Uterus (tissue), 4 donors: ENCODE data around the gene PRSS56. TPM values are rescaled to one million over a fixed set of nuclear protein-coding genes. Genes with fewer than 3 reads are reported as not detected.

Experiments
- DNase-seq, 2 donors: peaks; one replicate each; pipeline ENCODE4 v3.0.0-alpha.2; 2019 to 2020
- H3K27ac ChIP-seq, 2 donors: fragments of 200-600 bp; sonication (generic); 1 replicate in 1 of 2; 2 replicates in 1 of 2; pipeline ENCODE4 v1.5.1; 2016 to 2018
- H3K27me3 ChIP-seq, 2 donors: fragments of 200-600 bp; sonication (generic); one replicate each; pipeline ENCODE4 v1.5.1; 2018 to 2019; ENCODE audit warnings: control low read depth in 1 of 2
- H3K36me3 ChIP-seq, 2 donors: fragments of 200-600 bp; sonication (generic); one replicate each; pipeline ENCODE4 v1.5.1; 2019; ENCODE audit warnings: control low read depth in 1 of 2
- H3K4me1 ChIP-seq, 2 donors: fragments of 200-600 bp; sonication (generic); one replicate each; pipeline ENCODE4 v1.5.1; 2018 to 2019; ENCODE audit warnings: control low read depth in 1 of 2
- H3K4me3 ChIP-seq, 2 donors: fragments of 200-600 bp; sonication (generic); 1 replicate in 1 of 2; 2 replicates in 1 of 2; pipeline ENCODE4 v1.5.1; 2018 to 2019; ENCODE audit warnings: mild to moderate bottlenecking in 1 of 2
- H3K9me3 ChIP-seq, 2 donors: fragments of 200-600 bp; sonication (generic); one replicate each; pipeline ENCODE4 v1.5.1; 2019; ENCODE audit warnings: control low read depth in 1 of 2
- POLR2A ChIP-seq, 2 donors: fragments of 450-650 bp; IDR thresholded peaks; one replicate each; pipeline ENCODE4 v1.6.1; 2016; ENCODE audit warnings: antibody characterized with exemption in 2 of 2, mild to moderate bottlenecking in 1 of 2, moderate library complexity in 1 of 2
- intact Hi-C: fragments of 100-400 bp; cut with DNase I; formaldehyde crosslinking; loops from one replicate; pipeline ENCODE4 v1.15.1; 2023; ENCODE audit warnings: low total_unique reads
- total RNA-seq, 4 donors: library from RNA; depleted of rRNA in 3 of 4; stranded (reverse); fragments of >200 nt in 3 of 4; gene quantifications; one replicate each; pipeline versions ENCODE4 v1.1.0 to v1.2.4, GENCODE V29; 2014 to 2023
- TF ChIP-seq, protein P1 (sequence below), 4 experiments: fragments of 200-600 bp in 2 of 4; fragments of 450-650 bp in 2 of 4; sonication (generic) in 2 of 4; IDR thresholded peaks; one replicate each; pipeline ENCODE4 v1.5.1; 2016 to 2019; ENCODE audit warnings: antibody characterized with exemption in 4 of 4, mild to moderate bottlenecking in 2 of 4, moderate library complexity in 1 of 4
- donor health status: DM: yes; HTN: yes; CAD: no.

PRSS56 gene
- total RNA-seq, 4 donors from 2014 or later, result not detected

DNA sequence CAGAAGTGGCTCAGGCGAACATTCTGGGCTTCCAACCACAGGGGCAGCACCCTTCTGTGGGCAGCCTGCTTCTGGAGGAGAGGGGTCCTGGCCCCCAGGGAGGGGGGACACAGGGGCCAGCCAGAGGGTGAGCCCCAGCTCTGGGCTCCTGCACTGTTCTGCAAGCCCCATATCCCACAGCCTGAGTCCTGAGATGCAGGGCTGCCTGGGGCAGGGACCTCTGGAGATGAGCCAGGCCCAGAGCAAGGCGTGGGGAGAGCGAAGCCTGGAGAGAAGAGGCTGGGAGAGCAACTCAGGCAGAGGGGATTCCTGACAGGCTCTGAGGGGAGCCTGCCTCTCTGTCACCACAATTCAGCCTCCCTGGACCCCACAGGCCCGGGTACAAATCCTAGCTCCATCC lies 13.5 kb upstream of the PRSS56 start:
- H3K36me3 ChIP-seq, result no peaks in the 10 kb centered on the region
- TF ChIP-seq, protein P1, sequence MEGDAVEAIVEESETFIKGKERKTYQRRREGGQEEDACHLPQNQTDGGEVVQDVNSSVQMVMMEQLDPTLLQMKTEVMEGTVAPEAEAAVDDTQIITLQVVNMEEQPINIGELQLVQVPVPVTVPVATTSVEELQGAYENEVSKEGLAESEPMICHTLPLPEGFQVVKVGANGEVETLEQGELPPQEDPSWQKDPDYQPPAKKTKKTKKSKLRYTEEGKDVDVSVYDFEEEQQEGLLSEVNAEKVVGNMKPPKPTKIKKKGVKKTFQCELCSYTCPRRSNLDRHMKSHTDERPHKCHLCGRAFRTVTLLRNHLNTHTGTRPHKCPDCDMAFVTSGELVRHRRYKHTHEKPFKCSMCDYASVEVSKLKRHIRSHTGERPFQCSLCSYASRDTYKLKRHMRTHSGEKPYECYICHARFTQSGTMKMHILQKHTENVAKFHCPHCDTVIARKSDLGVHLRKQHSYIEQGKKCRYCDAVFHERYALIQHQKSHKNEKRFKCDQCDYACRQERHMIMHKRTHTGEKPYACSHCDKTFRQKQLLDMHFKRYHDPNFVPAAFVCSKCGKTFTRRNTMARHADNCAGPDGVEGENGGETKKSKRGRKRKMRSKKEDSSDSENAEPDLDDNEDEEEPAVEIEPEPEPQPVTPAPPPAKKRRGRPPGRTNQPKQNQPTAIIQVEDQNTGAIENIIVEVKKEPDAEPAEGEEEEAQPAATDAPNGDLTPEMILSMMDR (IDR thresholded peaks at IDR 0.05), result no peak
- no peak for TF ChIP-seq POLR2A (IDR thresholded peaks at IDR 0.05)
- no peak overlapping the region for H3K4me3 ChIP-seq
- peaks cover 0 to 3% of the 10 kb centered on the region in 2 donors for H3K4me1 ChIP-seq
- H3K27ac ChIP-seq, result no peak overlapping the region
- no peaks in the 10 kb centered on the region for H3K9me3 ChIP-seq
- no peak for DNase-seq
- no peaks in the 10 kb centered on the region for H3K27me3 ChIP-seq
- intact Hi-C loops, result no loop called here

DNA sequence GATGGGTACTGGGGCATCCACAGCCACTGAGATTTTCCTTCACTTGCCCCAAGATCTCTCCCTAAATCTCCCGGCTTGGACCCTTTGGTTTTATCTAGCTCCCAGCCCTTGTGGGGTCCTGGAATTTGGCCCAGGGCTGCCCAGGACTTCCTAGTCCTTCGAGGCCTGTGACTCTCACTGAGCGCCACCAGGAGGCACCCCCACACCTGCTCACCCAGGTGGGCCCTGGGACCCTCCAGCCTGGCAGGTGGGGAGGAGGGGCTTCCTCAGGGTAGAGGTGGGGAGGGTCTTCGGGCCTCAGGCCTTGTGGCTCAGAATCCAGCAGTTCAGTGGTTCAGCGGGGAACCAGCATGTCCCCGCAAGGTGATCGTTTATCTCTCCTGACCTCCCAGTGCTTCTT lies 11.9 kb upstream of the PRSS56 start:
- Histone ChIP-seq H3K27ac (no peak overlapping the region), H3K9me3 (no peaks in the 10 kb centered on the region), H3K36me3 (no peaks in the 10 kb centered on the region), H3K27me3 (no peaks in the 10 kb centered on the region), H3K4me3 (no peak overlapping the region), H3K4me1 (peaks cover 0 to 3% of the 10 kb centered on the region in 2 donors)
- intact Hi-C loops, result no loop called here
- TF ChIP-seq POLR2A (IDR thresholded peaks at IDR 0.05), result no peak
- TF ChIP-seq, protein P1 (IDR thresholded peaks at IDR 0.05), result no peak
- no peak for DNase-seq

DNA sequence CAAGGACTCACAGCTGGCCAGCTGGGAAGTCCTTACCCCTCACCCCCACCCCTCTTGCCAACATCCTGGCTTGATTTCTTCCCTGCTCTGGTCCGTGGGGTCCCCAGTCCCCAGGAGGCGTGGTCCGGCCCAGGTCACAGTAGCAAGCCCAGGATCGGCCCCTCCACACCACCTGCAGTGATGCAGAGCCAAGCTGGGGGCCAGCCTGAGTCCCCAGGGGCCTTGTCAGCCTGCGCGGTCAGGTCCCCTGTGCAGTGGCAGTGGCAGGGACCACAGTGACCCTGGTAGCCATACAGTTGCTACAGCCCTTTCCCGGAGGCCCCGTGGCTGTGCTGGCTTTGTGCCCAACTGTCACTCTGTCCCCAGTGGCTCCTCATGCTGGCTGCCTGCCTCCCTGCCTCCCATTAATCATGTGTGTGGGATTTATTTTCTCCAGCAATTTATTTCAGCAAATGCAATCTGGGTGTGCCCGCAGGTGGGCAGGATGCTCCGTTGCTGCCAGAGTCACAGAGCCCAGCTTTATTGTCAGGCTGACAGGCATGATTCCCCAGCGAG lies 8.8 kb upstream of the PRSS56 start:
- no peaks in the 10 kb centered on the region for H3K9me3 ChIP-seq
- DNase-seq, result no peak
- intact Hi-C loops, result no loop called here
- H3K27me3 ChIP-seq, result no peaks in the 10 kb centered on the region
- no peak overlapping the region for H3K27ac ChIP-seq
- H3K4me3 ChIP-seq, result no peak overlapping the region
- H3K4me1 ChIP-seq, result no peaks in the 10 kb centered on the region
- H3K36me3 ChIP-seq, result no peaks in the 10 kb centered on the region
- TF ChIP-seq, protein P1 (IDR thresholded peaks at IDR 0.05), result no peak
- no peak for TF ChIP-seq POLR2A (IDR thresholded peaks at IDR 0.05)

DNA sequence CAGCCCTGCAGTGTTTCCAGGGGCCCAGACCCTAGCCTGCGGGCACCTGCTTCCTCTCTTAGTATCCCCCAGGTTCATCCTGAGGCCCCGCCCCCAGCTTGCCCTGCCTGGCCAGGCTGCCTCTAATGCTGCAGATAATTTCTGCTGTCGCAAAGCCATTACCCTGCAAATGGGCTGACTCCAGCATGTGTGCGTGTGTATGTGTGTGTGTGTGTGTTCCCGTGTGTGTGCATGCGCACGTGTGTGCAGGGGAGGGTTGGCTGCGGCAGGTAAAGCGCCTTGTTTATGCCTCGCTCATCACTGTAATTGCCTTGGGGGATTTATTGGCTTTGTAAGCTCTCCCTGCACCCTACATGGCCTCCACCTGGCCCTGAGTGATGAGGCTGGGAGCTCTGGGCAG lies 7.6 kb upstream of the PRSS56 start:
- intact Hi-C loops, result no loop called here
- H3K4me1 ChIP-seq, result no peaks in the 10 kb centered on the region
- H3K27ac ChIP-seq, result no peak overlapping the region
- H3K9me3 ChIP-seq, result no peaks in the 10 kb centered on the region
- no peaks in the 10 kb centered on the region for H3K36me3 ChIP-seq
- no peaks in the 10 kb centered on the region for H3K27me3 ChIP-seq
- DNase-seq, result no peak
- H3K4me3 ChIP-seq, result no peak overlapping the region
- no peak for TF ChIP-seq POLR2A (IDR thresholded peaks at IDR 0.05)
- TF ChIP-seq, protein P1 (IDR thresholded peaks at IDR 0.05), result no peak

DNA sequence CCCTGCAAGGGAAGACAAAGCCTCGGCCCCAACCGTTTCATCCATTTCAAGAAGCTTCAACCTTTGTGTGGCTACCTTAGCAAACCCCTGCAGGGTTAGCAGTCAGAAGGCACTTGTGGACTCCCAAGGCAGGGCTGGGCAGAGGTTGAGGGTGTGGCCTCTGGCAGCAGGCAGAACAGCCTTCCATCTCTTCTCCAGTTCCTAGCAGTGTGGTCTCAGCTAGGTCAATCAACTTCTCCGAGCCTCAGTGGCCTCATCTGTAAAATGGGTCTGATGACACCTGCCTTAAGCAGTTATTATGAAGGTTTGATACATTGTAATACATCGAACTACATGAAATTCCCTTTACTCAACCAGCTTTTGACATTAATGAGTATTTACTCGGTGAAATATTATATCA lies 6.8 kb upstream of the PRSS56 start:
- Histone ChIP-seq H3K27ac (no peak overlapping the region), H3K4me3 (no peak overlapping the region), H3K9me3 (no peaks in the 10 kb centered on the region), H3K36me3 (no peaks in the 10 kb centered on the region), H3K4me1 (no peaks in the 10 kb centered on the region), H3K27me3 (no peaks in the 10 kb centered on the region)
- intact Hi-C loops, result no loop called here
- no peak for DNase-seq
- TF ChIP-seq POLR2A (IDR thresholded peaks at IDR 0.05), result no peak
- TF ChIP-seq, protein P1 (IDR thresholded peaks at IDR 0.05), result no peak
